ENCODE results near the gene ABLIM1. TPM values are rescaled to one million over a fixed set of nuclear protein-coding genes. Genes with fewer than 3 reads are reported as not detected.

ABLIM1 gene
- total and polyA plus RNA-seq, 2 of the 13 experiments (the other 11 are each of a cell fraction or from before 2014, with no cell fraction given): 59.4 to 92.7 TPM

- TF ChIP-seq HMGXB3 (CRISPR knock-in tag; IDR thresholded peaks at IDR 0.05; ENCODE audit: borderline replicate concordance) (no peak), CTCF (CRISPR knock-in tag; IDR thresholded peaks at IDR 0.05) (peak; percentile 17), ZFP36L1 (CRISPR knock-in tag; IDR thresholded peaks at IDR 0.05) (peak; percentile 90; the same call in 1 of the 2 replicates), ZBTB20 (CRISPR knock-in tag; IDR thresholded peaks at IDR 0.05; ENCODE audit: borderline replicate concordance, low read depth) (peak; percentile 92), ONECUT2 (CRISPR knock-in tag; IDR thresholded peaks at IDR 0.05) (peak; percentile 31; the same call in 1 of the 2 replicates), MYNN (CRISPR knock-in tag; IDR thresholded peaks at IDR 0.05; ENCODE audit: low read depth) (peak; percentile 42; the same call in 1 of the 2 replicates), RORA (CRISPR knock-in tag; IDR thresholded peaks at IDR 0.05) (no peak), MXD4 (CRISPR knock-in tag; IDR thresholded peaks at IDR 0.05) (peak; percentile 88; the same call in 1 of the 2 replicates), ZNF772 (CRISPR knock-in tag; IDR thresholded peaks at IDR 0.05) (peak; percentile 71; the same call in 1 of the 2 replicates), SKIL (CRISPR knock-in tag; IDR thresholded peaks at IDR 0.05; ENCODE audit: borderline replicate concordance) (no peak), TAF1 (CRISPR knock-in tag; IDR thresholded peaks at IDR 0.05) (peak; percentile 90), KLF15 (CRISPR knock-in tag; IDR thresholded peaks at IDR 0.05; ENCODE audit: borderline replicate concordance) (peak; percentile 35; the same call in 1 of the 2 replicates), ZNF260 (CRISPR knock-in tag; IDR thresholded peaks at IDR 0.05; ENCODE audit: borderline replicate concordance, low read depth) (no peak), FOXM1 (CRISPR knock-in tag; IDR thresholded peaks at IDR 0.05) (no peak), ZNF513 (CRISPR knock-in tag; conservative IDR thresholded peaks at IDR 0.05) (no peak), ZSCAN12 (CRISPR knock-in tag; IDR thresholded peaks at IDR 0.05) (no peak; the same call in 1 of the 2 replicates), ZNF749 (CRISPR knock-in tag; IDR thresholded peaks at IDR 0.05; ENCODE audit: borderline replicate concordance) (peak; percentile 77; the same call in 1 of the 2 replicates), ZFP90 (CRISPR knock-in tag; IDR thresholded peaks at IDR 0.05; ENCODE audit: borderline replicate concordance) (peak; percentile 71; the same call in 1 of the 2 replicates)
These were observed 131.4 kb downstream of the ABLIM1 start (continued) for GRCh38 chr10:114526504-114527238.

Measured in HepG2 (cell line).